Measurements from ENCODE around the gene SERPINI1. TPM values are rescaled to one million over a fixed set of nuclear protein-coding genes. Genes with fewer than 3 reads are reported as not detected.
A peak's percentile ranks its signal among the peaks of the same experiment; 100 is the strongest.

The SERPINI1 gene
- total and polyA plus RNA-seq, 9 of the 15 experiments (the other 6 are each of a cell fraction or from before 2014, with no cell fraction given), result 1.6 to 9.9 (median 3.5) TPM

GRCh38 chr3:167735233-167736138 is at the start of gene SERPINI1 (continued):
- TF ChIP-seq, protein P1, sequence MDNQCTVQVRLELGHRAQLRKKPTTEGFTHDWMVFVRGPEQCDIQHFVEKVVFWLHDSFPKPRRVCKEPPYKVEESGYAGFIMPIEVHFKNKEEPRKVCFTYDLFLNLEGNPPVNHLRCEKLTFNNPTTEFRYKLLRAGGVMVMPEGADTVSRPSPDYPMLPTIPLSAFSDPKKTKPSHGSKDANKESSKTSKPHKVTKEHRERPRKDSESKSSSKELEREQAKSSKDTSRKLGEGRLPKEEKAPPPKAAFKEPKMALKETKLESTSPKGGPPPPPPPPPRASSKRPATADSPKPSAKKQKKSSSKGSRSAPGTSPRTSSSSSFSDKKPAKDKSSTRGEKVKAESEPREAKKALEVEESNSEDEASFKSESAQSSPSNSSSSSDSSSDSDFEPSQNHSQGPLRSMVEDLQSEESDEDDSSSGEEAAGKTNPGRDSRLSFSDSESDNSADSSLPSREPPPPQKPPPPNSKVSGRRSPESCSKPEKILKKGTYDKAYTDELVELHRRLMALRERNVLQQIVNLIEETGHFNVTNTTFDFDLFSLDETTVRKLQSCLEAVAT (IDR thresholded peaks at IDR 0.05), result peak; percentile 13; a peak in 1 of 4 replicates
- TF ChIP-seq ZNF3 (CRISPR knock-in tag; IDR thresholded peaks at IDR 0.05), result no peak
- no peak for TF ChIP-seq ZHX1 (conservative IDR thresholded peaks at IDR 0.05; ENCODE audit: low read length)
- no peak for TF ChIP-seq KAT7 (CRISPR knock-in tag; IDR thresholded peaks at IDR 0.05; ENCODE audit: borderline replicate concordance)
- TF ChIP-seq ZNF24 (IDR thresholded peaks at IDR 0.05), result no peak
- no peak; the same call in 1 of the 2 replicates for TF ChIP-seq CEBPG (CRISPR knock-in tag; IDR thresholded peaks at IDR 0.05)
- TF ChIP-seq CEBPG (tag; conservative IDR thresholded peaks at IDR 0.05 in 1 of 2, IDR thresholded peaks at IDR 0.05 in 1 of 2), result no peak
- TF ChIP-seq THAP12 (CRISPR knock-in tag; IDR thresholded peaks at IDR 0.05), result no peak
- TF ChIP-seq CHD2 (IDR thresholded peaks at IDR 0.05; ENCODE audit: low read depth, low read length), result no peak
- TF ChIP-seq MBD2 (IDR thresholded peaks at IDR 0.05; ENCODE audit: borderline replicate concordance, low read depth), result no peak
- TF ChIP-seq ZKSCAN8 (CRISPR knock-in tag; IDR thresholded peaks at IDR 0.05), result no peak
- TF ChIP-seq KLF16 (IDR thresholded peaks at IDR 0.05), result no peak
- no peak for TF ChIP-seq NR4A1 (CRISPR knock-in tag; IDR thresholded peaks at IDR 0.05)
- TF ChIP-seq NR4A1 (tag; IDR thresholded peaks at IDR 0.05), result no peak
- no peak for TF ChIP-seq ATF7 (IDR thresholded peaks at IDR 0.05)
- no peak for TF ChIP-seq HOMEZ (CRISPR knock-in tag; IDR thresholded peaks at IDR 0.05)

Measured in K562 (cell line).